Activated naive CD8-positive, alpha-beta T cell treated with anti-CD3 and anti-CD28 coated beads for 36 hours (primary cell): ENCODE measurements around the gene CUEDC1. TPM values are rescaled to one million over a fixed set of nuclear protein-coding genes. Genes with fewer than 3 reads are reported as not detected.

ENCODE experiments used
- DNase-seq: peaks from one replicate; pipeline ENCODE4 v3.0.0; 2021
- H3K27ac Mint-ChIP-seq: one replicate; pipeline ENCODE4 v1.8.0; 2022; ENCODE audit warnings: mild to moderate bottlenecking, moderate library complexity, mixed read lengths
- H3K27me3 Mint-ChIP-seq: one replicate; pipeline ENCODE4 v1.8.0; 2022; ENCODE audit warnings: mild to moderate bottlenecking, mixed read lengths
- H3K36me3 Mint-ChIP-seq: one replicate; pipeline ENCODE4 v1.8.0; 2021; ENCODE audit warnings: mild to moderate bottlenecking, mixed read lengths
- H3K4me1 Mint-ChIP-seq: one replicate; pipeline ENCODE4 v1.8.0; 2021; ENCODE audit warnings: mixed read lengths
- H3K4me3 Mint-ChIP-seq: one replicate; pipeline ENCODE4 v1.8.0; 2022; ENCODE audit warnings: mild to moderate bottlenecking, moderate library complexity, mixed read lengths
- H3K9me3 Mint-ChIP-seq: one replicate; pipeline ENCODE4 v1.8.0; 2022; ENCODE audit warnings: mixed read lengths
- total RNA-seq, 2 experiments: library from RNA; stranded (reverse); gene quantifications; one replicate each; pipeline ENCODE4 v1.2.3, GENCODE V29; 2021

CUEDC1 gene
- total RNA-seq, 2 experiments from 2014 or later: 0.14 to 0.18 TPM

- H3K4me1 Mint-ChIP-seq: peaks cover 21% of the 10 kb centered on the region
- H3K36me3 Mint-ChIP-seq: no peaks in the 10 kb centered on the region
- peaks cover 22% of the 10 kb centered on the region for H3K27me3 Mint-ChIP-seq
- no peaks in the 10 kb centered on the region for H3K9me3 Mint-ChIP-seq
- no peak overlapping the region for H3K27ac Mint-ChIP-seq
- no peak overlapping the region for H3K4me3 Mint-ChIP-seq
- no peak for DNase-seq
Observed at GRCh38 chr17:57940653-57941329, 14.4 kb downstream of the CUEDC1 start.

GRCh38 chr17:57940231-57940630, 15.0 kb downstream of the CUEDC1 start:
- no peak overlapping the region for H3K4me3 Mint-ChIP-seq
- peaks cover 24% of the 10 kb centered on the region for H3K27me3 Mint-ChIP-seq
- peaks cover 21% of the 10 kb centered on the region for H3K4me1 Mint-ChIP-seq
- H3K36me3 Mint-ChIP-seq: no peaks in the 10 kb centered on the region
- no peak overlapping the region for H3K27ac Mint-ChIP-seq
- DNase-seq: no peak
- no peaks in the 10 kb centered on the region for H3K9me3 Mint-ChIP-seq

DNA sequence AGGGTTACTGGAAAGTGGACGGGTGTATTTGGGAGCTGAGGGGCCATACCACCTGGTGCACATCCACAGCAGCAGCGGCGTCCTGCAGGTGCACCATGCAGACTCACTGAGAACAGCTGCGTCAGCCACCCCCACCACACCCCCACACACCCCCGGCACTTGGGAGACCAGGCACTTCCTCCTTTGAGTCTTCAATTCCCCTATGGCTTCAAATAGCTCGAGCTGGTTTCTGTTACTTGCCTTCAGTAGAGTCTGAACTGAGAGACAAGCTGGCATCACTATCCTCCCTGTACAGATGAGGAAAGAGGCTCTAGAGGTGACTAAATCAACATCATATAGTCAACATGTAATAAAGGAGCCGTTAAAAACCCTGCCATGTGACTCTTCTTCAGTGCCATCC, 15.4 kb downstream of the CUEDC1 start:
- Mint-ChIP-seq H3K9me3 (no peaks in the 10 kb centered on the region), H3K4me1 (peaks cover 21% of the 10 kb centered on the region)

GRCh38 chr17:57938061-57938502, 17.1 kb downstream of the CUEDC1 start:
- Mint-ChIP-seq H3K4me3 (no peak overlapping the region), H3K27me3 (peaks cover 17% of the 10 kb centered on the region), H3K27ac (no peak overlapping the region), H3K36me3 (no peaks in the 10 kb centered on the region), H3K9me3 (no peaks in the 10 kb centered on the region), H3K4me1 (peaks cover 21% of the 10 kb centered on the region)
- no peak for DNase-seq

More for the DNA sequence above, 15.4 kb downstream of the CUEDC1 start:
- Mint-ChIP-seq H3K36me3 (no peaks in the 10 kb centered on the region), H3K27me3 (peaks cover 26% of the 10 kb centered on the region), H3K27ac (no peak overlapping the region), H3K4me3 (no peak overlapping the region)
- DNase-seq: no peak

- DNase-seq: no peak
- Mint-ChIP-seq H3K27me3 (peaks cover 15% of the 10 kb centered on the region), H3K4me1 (peaks cover 21% of the 10 kb centered on the region), H3K9me3 (no peaks in the 10 kb centered on the region), H3K36me3 (no peaks in the 10 kb centered on the region), H3K27ac (no peak overlapping the region), H3K4me3 (no peak overlapping the region)
Observed at GRCh38 chr17:57937492-57937891, 17.7 kb downstream of the CUEDC1 start.

- no peaks in the 10 kb centered on the region for H3K36me3 Mint-ChIP-seq
- no peaks in the 10 kb centered on the region for H3K9me3 Mint-ChIP-seq
- no peak overlapping the region for H3K4me3 Mint-ChIP-seq
- no peak overlapping the region for H3K27ac Mint-ChIP-seq
- H3K27me3 Mint-ChIP-seq: peaks cover 15% of the 10 kb centered on the region
- peaks cover 15% of the 10 kb centered on the region for H3K4me1 Mint-ChIP-seq
- DNase-seq: no peak
Observed at GRCh38 chr17:57935833-57936807, 19.1 kb downstream of the CUEDC1 start.

GRCh38 chr17:57931488-57932137, 23.6 kb downstream of the CUEDC1 start:
- H3K27ac Mint-ChIP-seq: no peak overlapping the region
- H3K4me3 Mint-ChIP-seq: no peak overlapping the region
- H3K36me3 Mint-ChIP-seq: no peaks in the 10 kb centered on the region
- no peaks in the 10 kb centered on the region for H3K4me1 Mint-ChIP-seq
- H3K27me3 Mint-ChIP-seq: peaks cover 4% of the 10 kb centered on the region
- no peaks in the 10 kb centered on the region for H3K9me3 Mint-ChIP-seq
- DNase-seq: no peak

- no peak for DNase-seq
- H3K4me1 Mint-ChIP-seq: no peaks in the 10 kb centered on the region
- peaks cover 5% of the 10 kb centered on the region for H3K27me3 Mint-ChIP-seq
- H3K9me3 Mint-ChIP-seq: no peaks in the 10 kb centered on the region
- H3K27ac Mint-ChIP-seq: no peak overlapping the region
- no peaks in the 10 kb centered on the region for H3K36me3 Mint-ChIP-seq
- H3K4me3 Mint-ChIP-seq: no peak overlapping the region
Observed at GRCh38 chr17:57930239-57930638, 25.0 kb downstream of the CUEDC1 start.

DNA sequence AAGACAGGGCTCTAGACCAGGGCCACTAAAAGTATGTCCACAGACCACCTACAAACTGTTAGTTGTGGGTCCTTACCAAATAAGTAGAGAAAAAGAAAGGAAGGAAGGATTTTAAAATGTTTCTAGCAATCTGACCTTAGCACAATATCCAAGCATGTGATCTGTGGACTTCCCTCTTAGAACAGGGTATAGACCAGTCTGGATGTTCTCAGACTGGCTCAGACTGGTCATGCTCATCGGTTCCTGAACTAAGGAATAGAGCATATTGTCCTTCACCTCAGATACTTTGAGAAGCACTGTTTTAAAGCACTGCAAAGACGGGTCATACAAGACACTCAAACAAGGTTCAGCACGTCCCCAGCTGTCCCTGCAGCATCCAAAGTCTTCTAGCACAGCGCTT, 25.8 kb downstream of the CUEDC1 start:
- no peak overlapping the region for H3K27ac Mint-ChIP-seq
- no peaks in the 10 kb centered on the region for H3K36me3 Mint-ChIP-seq
- DNase-seq: no peak
- peaks cover 4% of the 10 kb centered on the region for H3K4me1 Mint-ChIP-seq
- peaks cover 4% of the 10 kb centered on the region for H3K27me3 Mint-ChIP-seq
- no peaks in the 10 kb centered on the region for H3K9me3 Mint-ChIP-seq
- H3K4me3 Mint-ChIP-seq: no peak overlapping the region

DNA sequence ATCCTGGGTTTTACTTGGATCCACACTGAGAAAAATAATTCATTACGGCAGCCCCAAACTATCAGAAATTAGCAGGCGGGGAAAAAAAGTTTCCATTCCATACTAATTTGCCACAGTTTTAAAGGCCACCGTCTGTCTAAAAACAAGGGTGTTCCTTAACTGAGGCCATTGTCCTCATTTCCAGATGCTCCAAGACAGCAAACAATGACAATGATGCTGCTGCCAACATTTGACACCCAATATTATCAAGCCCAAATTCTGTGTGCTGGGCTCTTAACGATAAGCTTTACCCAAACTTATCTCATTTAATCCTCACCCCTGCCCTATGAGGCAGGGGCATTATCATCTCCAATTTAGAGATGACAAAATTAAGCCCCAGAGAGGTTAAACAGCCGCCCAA, 26.3 kb downstream of the CUEDC1 start:
- Mint-ChIP-seq H3K4me3 (no peak overlapping the region), H3K9me3 (no peaks in the 10 kb centered on the region), H3K27ac (no peak overlapping the region), H3K27me3 (peaks cover 4% of the 10 kb centered on the region), H3K4me1 (peaks cover 4% of the 10 kb centered on the region), H3K36me3 (no peaks in the 10 kb centered on the region)
- no peak for DNase-seq

DNA sequence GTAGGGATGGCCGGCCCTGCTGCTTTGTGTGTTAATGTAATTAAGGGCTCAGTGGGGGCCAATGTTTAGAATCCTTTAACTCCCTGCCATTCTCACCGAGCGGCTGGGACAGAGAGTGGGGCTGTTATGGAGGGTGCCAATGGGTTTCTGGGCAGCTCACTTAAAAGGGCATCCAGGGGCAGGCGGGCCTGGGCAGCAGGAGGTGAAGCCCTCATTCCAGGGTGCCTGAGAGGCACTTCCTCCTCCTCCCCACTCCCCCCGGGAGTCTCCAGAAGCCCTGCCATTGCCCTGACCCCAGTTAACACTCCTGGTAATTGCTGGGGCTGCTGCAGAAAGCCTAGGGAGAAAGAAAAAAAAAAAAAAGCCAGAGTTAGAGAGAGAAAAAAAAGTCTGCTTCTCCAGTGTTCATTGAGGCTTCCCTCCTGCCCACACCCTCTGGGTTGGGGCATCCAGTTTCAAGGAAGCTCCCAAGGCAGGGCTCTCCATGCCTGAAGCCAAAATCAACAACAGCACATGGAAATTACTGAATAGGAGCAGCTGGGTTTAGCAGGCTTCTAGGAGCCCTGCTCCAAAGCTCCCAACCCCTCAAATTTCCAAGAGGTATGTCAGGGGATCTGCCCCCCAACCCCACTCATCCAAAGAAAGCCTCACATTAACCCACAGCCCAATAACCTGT, 28.0 kb downstream of the CUEDC1 start:
- Mint-ChIP-seq H3K36me3 (no peaks in the 10 kb centered on the region), H3K4me1 (peaks cover 5% of the 10 kb centered on the region), H3K27me3 (peaks cover 4% of the 10 kb centered on the region), H3K27ac (no peak overlapping the region), H3K9me3 (no peaks in the 10 kb centered on the region), H3K4me3 (no peak overlapping the region)
- no peak for DNase-seq

- H3K27me3 Mint-ChIP-seq: peaks cover 4% of the 10 kb centered on the region
- no peaks in the 10 kb centered on the region for H3K36me3 Mint-ChIP-seq
- no peak for DNase-seq
- H3K4me1 Mint-ChIP-seq: peaks cover 5% of the 10 kb centered on the region
- no peak overlapping the region for H3K4me3 Mint-ChIP-seq
- H3K9me3 Mint-ChIP-seq: no peaks in the 10 kb centered on the region
- H3K27ac Mint-ChIP-seq: no peak overlapping the region
Observed at GRCh38 chr17:57926723-57927047, 28.5 kb downstream of the CUEDC1 start.

DNA sequence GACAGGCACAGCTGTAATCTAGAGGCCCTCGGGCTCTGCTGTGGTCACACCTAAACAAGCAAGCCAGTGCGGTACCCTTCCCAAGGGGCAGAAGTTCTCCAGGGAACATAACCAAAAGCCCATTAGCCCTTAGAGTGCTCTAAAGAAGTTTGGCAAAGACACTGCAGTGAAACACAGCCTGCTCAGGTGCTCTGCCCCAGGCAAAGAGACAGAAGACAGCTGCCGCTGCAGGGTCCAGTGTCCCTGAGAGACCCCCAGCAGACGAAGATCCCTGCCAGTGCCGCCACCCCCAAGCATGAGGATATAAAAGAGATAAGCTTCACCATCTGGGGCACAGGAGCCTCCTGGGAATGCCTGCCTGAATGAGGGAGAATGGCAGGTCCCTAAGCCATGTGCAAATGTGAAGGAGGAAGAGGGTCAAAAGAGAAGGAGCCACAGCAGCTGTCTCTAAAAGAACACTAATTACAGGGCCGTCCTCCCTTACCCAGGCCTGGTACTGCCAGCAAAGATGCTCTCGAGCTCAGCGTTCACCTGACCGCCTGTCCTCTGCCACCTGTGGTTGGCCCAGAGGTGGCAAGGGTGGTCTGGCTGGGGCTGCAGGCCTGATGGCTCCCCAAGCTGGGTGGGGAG, 29.7 kb downstream of the CUEDC1 start:
- Mint-ChIP-seq H3K36me3 (no peaks in the 10 kb centered on the region), H3K9me3 (no peaks in the 10 kb centered on the region), H3K27me3 (peaks cover 4% of the 10 kb centered on the region), H3K4me1 (peaks cover 5% of the 10 kb centered on the region), H3K27ac (no peak overlapping the region), H3K4me3 (no peak overlapping the region)
- DNase-seq: no peak

DNA sequence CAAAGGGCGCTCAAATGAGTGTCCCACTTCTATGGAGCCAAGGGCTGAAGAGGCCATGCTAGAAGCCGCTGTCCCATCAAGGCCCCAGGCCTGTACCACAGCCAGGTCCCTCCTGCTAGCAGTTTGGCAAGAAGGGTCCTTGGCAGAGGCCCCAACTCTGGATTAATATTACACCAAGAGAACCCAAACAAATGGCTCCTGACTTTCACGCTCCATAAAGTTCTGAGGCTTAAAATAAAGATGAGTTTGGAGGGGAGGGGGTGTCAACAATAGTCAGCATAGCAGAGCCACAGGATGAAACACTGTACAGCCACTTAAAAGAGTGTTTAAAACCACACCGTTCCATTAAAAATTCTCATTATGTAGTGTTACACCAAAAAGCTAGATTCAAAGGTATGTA, 30.5 kb downstream of the CUEDC1 start:
- Mint-ChIP-seq H3K27ac (no peak overlapping the region), H3K4me1 (peaks cover 5% of the 10 kb centered on the region), H3K9me3 (no peaks in the 10 kb centered on the region), H3K36me3 (no peaks in the 10 kb centered on the region), H3K27me3 (peaks cover 4% of the 10 kb centered on the region), H3K4me3 (no peak overlapping the region)
- DNase-seq: no peak
